DMS53 (cell line): Measurements from ENCODE around the gene RASAL1.
"Not testable (repeated sequence)": the region's sequence is repeated elsewhere in the genome, so short reads cannot be mapped to it uniquely, and the experiment has no call there.

Source experiments
- DNase-seq: peaks from one replicate; lab custom pipeline; 2025; lab: John Stamatoyannopoulos, UW

Gene RASAL1

GRCh38 chr12:113161415-113162016 is 26.0 kb upstream of the RASAL1 start:
- peak; percentile 89 for DNase-seq

- DNase-seq, result no peak
Measured at GRCh38 chr12:113159937-113160336, 24.4 kb upstream of the RASAL1 start.

- no peak for DNase-seq
Measured at GRCh38 chr12:113158439-113159203, 23.1 kb upstream of the RASAL1 start.

- no peak for DNase-seq
Measured at GRCh38 chr12:113157218-113157859, 21.8 kb upstream of the RASAL1 start.

GRCh38 chr12:113155646-113156045 is 20.1 kb upstream of the RASAL1 start:
- peak; percentile 39 for DNase-seq

GRCh38 chr12:113155060-113155459 is 19.5 kb upstream of the RASAL1 start:
- no peak for DNase-seq

GRCh38 chr12:113154351-113154973 is 18.9 kb upstream of the RASAL1 start:
- peak; percentile 94 for DNase-seq

GRCh38 chr12:113152835-113153814 is 17.6 kb upstream of the RASAL1 start:
- DNase-seq, result peak; percentile 97

- peak; percentile 53 for DNase-seq
Measured at GRCh38 chr12:113152196-113152834, 16.8 kb upstream of the RASAL1 start.

GRCh38 chr12:113151655-113152054 is 16.1 kb upstream of the RASAL1 start:
- no peak for DNase-seq

GRCh38 chr12:113149361-113150150 is 14.0 kb upstream of the RASAL1 start, which contains the start of gene CFAP73:
TSS of gene CFAP73 (plus strand) at chr12:113149724. CDS start at chr12:113149858, 134 bp downstream.
- peak; percentile 86 for DNase-seq

- peak; percentile 57 for DNase-seq
Measured at GRCh38 chr12:113146999-113147398, 11.4 kb upstream of the RASAL1 start.

GRCh38 chr12:113145720-113146551 is 10.4 kb upstream of the RASAL1 start:
- no peak for DNase-seq

- DNase-seq, result no peak
Measured at GRCh38 chr12:113144806-113145205, 9.2 kb upstream of the RASAL1 start.

- DNase-seq, result no peak
Measured at GRCh38 chr12:113143959-113144358, 8.4 kb upstream of the RASAL1 start.

GRCh38 chr12:113142886-113143332 is 7.3 kb upstream of the RASAL1 start:
- DNase-seq, result no peak

- DNase-seq, result no peak
Measured at GRCh38 chr12:113142173-113142885, 6.8 kb upstream of the RASAL1 start.

- not testable (repeated sequence) for DNase-seq
Measured at GRCh38 chr12:113141716-113142115, 6.2 kb upstream of the RASAL1 start.
